Activated CD4-positive, alpha-beta T cell treated with anti-CD3 and anti-CD28 coated beads for 24 hours (primary cell): ENCODE results near the gene ST7L.

ENCODE experiments used
- DNase-seq, 2 donors: peaks; one replicate each; pipeline ENCODE4 v3.0.0-alpha.2; 2020; ENCODE audit warnings: low read depth in 2 of 2

ST7L gene

DNA sequence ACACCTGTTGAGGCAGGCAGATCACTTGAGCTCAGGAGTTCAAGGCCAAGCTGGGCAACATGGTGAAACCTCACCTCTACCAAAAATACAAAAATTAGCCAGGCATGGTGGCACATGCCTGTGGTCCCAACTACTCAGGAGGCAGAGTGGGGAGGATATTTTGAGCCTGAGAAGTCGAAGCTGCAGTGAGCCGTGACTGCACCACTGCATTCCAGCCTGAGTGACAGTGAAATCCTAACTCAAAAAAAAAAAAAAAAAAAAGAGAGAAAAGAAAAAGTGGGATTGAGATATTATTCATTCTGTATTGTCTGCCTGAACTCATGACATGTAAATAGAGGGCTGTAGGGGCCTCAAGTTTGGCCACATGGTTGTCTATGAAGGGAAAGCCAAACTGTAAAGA, 72.9 kb downstream of the ST7L start:
- DNase-seq: no peak

DNA sequence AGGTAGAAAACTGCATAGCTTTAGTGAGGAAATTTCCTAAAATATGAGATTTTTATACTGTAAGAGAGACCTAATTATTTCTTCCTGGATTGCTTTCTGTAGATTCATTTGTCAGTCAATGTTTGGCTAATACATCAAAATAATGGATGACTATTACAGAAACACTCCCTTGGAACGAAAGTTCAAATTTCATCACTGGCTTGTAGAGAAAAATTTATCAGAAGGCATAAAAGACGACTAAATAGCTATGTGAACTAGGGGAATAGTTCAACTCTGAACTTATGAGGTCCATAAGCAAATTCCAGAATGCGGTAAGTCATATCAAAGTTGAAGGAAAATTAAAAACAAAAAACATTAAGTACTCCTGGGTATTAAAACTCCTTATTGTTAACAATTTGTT, 74.2 kb downstream of the ST7L start:
- no peak for DNase-seq

DNA sequence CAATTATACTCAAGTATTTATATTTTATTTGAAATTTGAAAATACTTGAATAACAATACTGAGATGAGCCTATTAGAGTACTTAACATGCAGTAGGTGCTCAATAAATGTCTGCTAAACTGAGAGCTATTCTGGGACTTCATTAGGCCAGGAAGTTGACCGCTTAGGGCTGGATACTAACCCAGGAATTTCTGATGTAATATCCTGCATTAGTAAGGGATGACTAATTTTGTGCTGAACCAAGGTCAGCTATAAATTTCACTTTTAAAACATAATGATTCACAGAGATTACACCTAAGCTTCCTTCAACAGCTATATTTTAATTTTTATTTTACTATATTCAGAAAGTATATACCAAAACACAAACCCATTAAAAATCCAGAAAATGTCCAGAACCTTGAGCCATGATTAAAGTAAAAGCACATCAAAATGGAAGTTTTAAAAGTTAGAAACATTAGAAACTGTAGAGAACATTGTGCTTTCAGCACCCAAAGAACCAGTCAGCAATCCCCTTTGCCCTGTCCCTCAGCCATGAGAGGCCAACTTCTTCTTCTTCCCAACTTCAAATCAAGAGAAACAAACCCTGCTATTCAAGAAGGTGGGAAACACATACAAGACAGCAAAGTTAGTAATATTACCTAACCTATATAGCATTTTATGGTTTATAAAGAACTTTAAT, 74.8 kb downstream of the ST7L start:
- no peak for DNase-seq

DNA sequence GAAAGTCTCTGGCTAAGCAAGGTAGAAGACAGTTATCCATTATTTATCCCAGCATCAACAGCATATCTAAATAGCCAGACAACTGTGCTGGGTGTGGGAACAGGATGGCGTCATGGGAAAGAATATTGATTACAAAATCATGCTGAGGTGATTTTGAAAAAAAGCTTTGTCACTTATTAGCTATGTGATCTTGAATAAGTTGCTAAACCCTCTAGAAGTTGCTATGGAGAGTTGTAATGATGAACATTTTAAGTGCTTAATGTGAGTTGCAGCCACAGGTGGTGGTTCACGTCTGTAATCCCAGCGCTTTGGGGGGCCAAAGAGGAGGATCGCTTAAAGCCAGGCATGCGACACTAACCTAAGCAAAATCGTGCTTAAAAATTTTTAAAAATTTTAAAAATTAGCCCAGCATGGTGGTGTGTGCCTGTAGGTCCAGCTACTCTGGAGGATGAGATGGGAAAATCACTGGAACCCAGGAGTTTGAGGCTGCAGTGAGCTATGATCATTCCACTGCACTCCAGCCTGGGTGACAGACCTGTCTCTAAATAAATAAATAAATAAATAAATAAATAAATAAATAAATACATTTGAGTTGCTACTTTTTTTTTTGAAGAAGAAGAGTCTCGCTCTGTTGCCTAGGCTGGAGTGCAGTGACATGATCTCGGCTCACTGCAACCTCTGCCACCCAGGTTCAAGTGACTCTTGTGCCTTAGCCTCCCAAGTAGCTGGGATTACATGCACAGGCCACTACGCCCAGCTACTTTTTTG, 76.6 kb downstream of the ST7L start:
- DNase-seq: no peak

DNA sequence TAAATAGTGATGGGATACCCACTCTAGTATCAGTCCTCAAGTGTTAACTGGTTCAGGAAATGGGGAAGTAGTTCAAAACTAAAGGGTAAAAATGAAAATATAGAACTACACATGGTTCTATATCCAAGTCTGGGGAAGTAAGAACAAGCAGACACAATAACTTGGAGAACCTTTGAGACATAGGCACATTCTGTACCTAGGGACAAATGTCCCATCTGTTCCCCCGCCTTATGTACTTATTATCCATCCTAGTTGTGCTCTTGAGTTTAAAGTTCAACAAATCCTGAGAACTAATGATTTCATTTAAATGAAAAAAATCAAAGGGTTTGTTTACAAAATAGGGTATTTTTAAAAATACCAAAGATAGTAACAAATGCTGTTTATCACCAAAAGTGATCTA, 77.6 kb downstream of the ST7L start:
- no peak for DNase-seq

DNA sequence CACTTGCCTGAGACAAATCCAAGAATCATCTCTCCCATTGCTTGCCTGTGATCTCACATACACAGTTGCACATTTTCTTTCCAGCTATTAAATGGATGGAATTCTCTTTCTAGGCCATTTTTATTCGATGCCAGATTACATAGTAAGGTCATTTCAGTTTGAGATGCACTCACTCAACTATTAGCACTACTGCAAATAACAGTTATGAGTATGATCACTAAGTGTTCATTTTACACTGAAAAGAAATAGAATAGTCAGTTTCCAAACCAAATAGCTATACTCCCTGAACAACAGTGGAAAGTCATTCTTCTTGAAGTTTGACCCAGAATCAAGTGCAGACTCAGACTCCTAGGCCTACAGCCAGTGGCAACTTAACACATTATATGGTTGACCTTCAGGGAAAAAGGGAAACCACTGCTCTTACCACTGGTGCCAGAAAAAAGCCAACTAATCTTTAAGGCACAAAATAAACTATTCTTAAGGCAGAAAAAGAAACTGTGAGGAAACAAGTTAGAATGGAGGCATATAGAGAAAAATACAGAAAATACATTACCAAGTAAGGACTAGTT, 78.6 kb downstream of the ST7L start:
- no peak for DNase-seq

DNA sequence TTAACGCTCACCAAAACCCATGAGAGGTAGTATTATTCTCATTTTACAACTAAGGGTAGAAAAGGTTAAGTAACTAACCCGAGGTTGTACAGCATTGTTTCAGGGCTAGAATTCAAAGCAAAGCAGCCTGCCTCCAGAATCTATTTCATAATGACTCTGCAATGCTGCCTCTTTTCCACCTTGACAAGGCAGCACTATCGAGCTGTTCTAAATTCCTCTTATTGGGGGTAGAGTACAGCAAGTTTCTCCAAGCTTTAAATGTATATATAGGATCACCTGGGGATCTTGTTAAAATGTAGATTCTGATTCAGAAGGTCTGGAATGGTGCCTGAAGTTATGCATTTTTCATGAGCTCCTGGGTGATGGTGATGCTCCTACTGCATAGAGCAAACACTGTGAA, 80.1 kb downstream of the ST7L start:
- DNase-seq: no peak

DNA sequence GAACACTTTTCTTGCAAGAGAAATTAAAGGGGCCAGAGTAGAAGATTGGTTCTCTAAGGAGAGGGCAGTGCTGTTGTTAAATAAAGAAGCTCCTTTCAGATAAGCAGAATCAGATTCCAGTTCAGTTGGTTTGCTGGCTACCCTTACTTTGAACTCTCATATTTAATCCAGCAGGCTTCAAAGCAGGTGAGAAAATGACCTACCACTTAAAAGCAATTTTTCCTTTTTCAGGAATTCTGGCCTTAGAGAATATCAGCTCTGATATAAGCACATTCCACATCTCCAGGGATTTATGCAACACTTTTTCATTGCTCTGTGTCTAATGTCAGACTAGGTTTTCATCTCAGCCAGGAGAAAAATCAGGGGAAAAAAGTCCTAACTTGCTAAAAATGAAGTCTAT, 81.5 kb downstream of the ST7L start:
- DNase-seq: no peak

DNA sequence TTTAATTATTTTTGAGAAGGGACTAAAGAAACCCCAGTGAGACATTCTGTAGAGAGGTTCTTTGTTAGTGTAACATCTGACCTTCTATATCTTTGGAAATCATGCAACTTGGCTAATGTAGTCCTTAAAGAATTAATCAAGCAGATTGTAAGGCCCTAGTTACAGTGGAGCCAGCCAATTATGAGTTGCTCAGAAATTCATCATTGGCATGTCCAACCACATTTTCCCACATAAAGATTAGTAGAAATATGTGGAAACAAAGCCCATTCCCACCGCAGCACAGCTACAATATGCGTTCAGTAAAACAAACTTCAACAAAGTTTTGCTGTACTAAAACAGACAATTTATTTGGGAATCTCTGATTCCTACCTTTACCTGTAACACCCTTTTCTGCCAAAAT, 82.4 kb downstream of the ST7L start:
- DNase-seq: no peak

DNA sequence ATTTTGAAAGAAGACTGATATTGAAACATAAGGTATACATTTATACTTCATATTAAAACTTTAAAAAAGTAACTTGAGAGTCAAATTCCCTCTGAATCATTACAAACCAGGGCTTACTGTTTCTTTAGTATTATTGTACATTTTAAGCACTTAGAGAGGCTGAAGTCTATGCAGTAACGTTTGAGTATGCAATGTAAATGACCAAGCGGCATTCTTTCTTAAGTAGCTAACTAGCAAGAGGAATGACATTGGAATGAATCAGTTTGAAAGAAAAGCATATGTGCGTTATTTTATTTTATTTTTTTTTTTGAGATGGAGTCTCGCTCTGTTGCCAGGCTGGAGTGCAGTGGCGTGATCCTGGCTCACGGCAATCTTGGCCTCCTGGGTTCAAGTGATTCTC, 85.9 kb downstream of the ST7L start:
- no peak for DNase-seq

DNA sequence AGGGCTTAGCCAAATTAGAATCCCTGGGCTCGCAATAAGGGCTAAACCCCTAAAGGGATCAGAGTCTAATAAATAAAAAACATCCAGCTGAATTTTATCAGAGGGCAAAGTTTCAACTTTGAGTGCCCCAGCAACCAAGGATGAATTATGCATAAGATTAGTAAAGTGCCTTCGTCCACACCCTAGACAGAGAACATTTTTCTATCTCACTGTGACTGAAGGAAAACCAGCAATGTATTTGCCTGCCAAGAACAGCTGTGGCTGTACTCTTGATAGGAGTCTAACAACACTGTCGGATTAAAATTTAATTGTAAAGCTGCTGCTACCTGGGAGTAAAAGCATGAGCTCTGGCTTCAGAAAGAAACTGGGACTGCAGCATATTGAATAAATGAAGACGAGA, 86.9 kb downstream of the ST7L start:
- DNase-seq: no peak

DNA sequence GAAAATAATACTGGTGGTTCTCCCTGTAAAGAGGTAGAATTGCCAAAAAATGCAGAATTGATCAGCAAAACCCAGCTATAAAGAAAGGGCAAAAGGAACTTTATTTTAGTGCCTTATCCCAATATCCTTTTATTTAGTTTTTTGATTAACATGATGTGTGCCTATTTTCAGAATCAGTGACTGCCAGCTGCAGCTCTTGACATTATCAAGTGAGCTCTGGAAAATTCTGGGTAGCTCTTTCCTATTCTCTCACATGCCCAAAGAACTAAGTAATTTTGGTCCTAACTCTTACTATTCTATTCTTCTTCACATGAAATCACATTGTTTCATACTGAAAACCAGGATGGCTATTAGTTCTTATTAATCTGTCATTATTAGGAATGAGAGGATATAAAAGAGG, 88.1 kb downstream of the ST7L start:
- no peak for DNase-seq

DNA sequence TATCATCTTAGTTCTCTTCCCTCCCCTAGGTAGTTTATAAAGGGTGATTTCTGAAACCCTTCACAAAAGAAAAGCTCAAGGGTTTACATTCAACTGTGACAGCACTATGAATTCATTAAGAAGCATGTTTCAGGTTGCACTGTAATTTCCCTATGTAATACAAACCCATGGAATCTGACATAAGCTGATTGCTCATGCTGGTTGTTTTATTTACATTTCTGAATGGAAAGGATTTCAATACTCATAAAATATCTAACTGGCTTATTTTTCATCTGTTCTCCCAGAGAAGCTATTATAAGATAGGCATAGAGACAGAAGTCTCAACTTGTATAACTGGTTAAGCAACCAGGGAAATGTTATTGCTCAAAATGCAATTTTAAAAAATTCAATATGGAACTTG, 89.6 kb downstream of the ST7L start:
- DNase-seq: no peak

DNA sequence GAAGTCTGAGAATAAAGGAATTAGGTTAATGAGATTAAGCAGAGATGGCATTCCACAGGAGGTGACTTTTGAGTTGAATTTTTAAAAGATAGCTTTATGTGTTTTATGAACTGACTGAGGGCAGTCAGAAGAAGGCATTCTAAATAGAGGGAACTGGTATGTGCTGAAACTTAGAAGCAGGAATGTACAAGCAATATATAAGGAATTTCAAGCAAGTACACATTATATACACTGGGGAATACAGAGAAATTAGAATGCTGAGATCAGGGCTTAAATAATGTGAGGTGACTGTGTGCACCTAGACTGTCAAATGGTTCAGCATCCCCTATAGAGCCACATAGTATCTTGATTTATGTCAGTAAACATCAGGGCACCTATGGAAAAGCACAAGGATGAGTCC, 90.9 kb downstream of the ST7L start:
- no peak for DNase-seq

DNA sequence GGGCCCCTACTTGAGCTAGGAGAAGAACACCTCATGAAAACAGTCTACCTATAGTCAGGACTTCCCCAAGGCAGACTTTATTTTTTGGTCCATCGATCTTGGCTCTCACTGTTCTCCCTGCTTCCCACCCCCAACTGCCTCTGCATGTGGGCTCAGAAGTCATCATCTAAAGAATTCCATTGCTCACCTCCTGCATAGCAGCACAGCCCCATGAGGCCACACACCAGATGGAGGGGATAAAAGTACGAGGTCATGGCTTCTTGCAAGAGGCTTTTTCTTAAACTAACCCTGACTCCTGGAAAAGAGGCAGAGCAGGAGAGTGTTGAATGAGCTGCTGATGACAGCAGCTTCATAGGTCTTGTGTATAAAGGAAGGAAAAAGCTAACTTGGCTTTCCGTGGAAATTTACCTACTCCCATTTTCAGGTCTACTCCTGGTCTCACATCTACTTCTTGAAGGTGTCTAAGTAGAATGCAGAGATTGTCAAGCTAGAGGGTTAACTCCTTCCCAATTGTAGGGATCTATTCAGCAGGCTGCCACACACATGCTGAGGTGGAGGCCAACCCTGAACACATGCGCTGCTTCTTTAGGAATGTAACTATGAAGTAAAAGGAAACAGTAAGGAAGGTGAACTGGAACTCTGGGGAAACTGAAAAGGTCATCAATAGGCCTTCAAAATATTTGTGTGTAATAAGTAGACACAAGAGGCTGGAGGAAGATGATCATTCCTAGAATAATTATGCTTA, 91.5 kb downstream of the ST7L start:
- no peak for DNase-seq

DNA sequence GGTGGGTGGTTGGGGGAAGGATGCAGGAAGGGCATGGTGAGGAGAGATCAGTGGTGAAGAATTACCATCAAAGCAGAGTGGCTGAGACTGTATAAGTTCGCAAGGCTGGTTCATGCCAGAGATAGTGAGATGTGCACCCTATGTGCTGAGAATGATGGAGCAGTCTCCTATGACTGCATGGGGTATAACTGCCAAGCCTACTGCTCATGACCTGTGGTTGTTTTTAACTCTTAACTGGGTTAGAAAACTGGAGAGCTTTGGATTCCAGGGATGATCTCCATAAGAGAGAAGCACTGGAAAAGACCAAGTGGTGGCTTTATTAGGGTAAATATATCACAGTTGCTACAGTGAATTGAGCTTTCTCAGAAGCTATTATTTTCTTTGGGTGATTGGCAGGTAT, 94.0 kb downstream of the ST7L start:
- DNase-seq: no peak

DNA sequence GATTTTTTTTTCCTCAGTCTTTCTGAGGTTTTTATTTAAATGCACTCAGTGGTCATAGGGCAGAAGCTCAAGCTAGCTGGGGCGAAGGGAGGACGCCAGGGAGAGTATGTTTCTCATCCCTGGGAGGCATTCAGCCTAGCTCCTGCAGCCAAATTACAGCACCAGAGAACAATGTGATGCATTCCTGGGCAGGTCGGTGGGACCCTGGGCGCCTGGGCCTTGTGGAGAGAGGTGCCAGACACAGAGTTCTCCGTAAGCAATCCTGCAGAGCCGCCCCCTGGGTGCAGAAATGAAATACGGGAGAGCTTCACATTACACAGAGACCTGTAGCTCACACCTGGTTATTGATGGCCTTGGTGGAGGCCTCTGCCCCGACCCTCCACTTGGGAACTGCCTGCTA, 94.7 kb downstream of the ST7L start:
- DNase-seq: no peak

DNA sequence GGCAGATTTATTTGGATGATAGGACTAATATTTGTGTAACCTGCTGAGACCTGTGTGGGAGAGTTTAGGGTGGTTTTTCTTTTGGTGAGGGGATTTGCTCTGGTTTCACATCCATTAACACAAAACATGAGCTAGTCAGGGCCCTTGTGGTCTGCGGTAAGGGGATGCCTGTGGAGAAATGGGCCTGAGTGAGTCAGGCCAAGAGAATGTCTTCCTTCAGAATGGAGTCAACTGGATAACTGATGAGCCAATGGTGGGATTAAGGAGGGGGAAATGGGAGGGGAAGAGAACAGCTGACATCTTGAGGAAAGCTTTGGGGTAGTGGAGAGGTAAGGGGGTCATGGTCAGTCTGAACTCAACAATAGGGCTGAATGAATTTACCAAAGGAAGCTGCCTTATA, 96.3 kb downstream of the ST7L start:
- no peak for DNase-seq

DNA sequence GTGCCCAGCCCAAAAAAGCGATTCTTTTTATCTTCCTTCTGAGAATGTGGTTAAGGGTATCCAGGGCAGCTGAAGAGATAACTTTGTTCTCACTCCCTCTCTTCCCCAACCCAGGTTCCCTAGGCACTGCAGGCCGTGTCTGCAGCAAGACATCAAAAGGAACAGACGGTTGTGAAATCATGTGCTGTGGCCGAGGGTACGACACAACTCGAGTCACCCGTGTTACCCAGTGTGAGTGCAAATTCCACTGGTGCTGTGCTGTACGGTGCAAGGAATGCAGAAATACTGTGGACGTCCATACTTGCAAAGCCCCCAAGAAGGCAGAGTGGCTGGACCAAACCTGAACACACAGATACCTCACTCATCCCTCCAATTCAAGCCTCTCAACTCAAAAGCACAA, 98.8 kb downstream of the ST7L start:
- DNase-seq: no peak

DNA sequence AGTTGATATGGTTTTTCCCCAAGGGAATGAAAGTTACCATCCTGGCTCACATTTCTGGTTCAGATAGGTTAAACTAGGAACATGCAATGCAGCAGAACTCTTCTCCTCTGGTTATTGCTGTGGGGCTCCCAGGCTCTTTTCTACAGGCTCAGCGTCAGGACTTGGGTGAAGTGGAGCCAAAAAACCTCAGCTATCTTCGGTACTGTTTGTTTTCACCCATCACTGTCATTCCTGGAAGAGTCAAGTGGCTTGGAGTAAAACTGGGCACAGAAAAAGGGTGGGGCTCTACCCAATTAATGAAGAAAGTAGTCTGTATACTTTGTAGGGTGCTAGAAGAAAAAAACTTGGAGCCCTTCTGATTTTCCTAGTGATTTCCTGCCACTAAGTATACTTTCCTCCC, 100.8 kb downstream of the ST7L start:
- DNase-seq: no peak

DNA sequence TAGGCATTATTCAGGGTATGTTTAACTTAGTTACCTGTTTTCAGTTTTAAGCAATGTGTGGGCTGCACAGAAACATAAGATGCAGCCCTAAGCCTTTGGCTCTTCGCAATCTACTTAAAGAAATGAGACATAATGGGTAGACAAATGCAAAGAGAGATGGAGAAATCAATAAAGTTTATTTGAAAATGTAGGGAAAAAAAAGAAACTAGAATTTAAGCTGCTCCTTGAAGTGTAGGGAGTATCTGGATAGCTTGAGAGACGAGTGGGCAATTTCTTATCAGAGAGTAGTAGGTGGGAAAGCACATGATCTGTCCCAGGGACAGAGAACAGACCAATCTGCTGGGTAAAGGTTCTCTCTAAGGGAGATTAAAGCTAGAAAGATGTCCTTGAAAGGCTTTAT, 101.3 kb downstream of the ST7L start:
- no peak for DNase-seq

DNA sequence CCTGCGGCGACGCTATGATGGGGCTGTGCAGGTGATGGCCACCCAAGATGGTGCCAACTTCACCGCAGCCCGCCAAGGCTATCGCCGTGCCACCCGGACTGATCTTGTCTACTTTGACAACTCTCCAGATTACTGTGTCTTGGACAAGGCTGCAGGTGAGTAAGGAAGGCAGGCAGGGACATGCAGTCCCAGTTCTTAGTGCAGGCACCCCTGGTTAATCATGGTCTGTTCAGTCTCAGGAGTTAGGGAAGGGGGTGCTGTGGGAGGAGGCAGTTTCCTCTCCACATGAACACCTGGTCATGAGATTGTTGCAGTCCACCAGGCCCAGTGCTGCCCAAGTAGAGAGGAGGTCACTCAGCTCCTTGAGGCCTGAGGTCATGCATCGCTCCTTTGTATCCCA, 101.7 kb downstream of the ST7L start:
- no peak for DNase-seq

DNA sequence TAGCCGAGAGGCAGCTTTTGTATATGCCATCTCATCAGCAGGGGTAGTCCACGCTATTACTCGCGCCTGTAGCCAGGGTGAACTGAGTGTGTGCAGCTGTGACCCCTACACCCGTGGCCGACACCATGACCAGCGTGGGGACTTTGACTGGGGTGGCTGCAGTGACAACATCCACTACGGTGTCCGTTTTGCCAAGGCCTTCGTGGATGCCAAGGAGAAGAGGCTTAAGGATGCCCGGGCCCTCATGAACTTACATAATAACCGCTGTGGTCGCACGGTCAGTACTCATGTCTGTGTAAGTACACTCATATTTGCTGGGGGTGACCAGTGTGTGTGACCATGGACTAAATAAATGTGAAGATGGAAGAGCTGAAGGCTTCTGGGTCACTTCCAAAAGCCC, 102.8 kb downstream of the ST7L start:
- no peak for DNase-seq
